Nephron progenitor cell (in vitro differentiated cells): Measurements from ENCODE around the gene NDUFV1.
A peak's percentile ranks its signal among the peaks of the same experiment; 100 is the strongest.

Experiments used
- DNase-seq: peaks from one replicate; pipeline ENCODE4 v3.0.0; 2021
- H3K27ac Mint-ChIP-seq: 2 replicates; pipeline ENCODE4 v1.8.0; 2021; ENCODE audit warnings: mild to moderate bottlenecking, moderate library complexity, mixed read lengths
- H3K27me3 Mint-ChIP-seq: 2 replicates; pipeline ENCODE4 v1.8.0; 2021; ENCODE audit warnings: mild to moderate bottlenecking, low read depth, mixed read lengths; ENCODE audit not compliant: poor library complexity
- H3K36me3 Mint-ChIP-seq: 2 replicates; pipeline ENCODE4 v1.8.0; 2021; ENCODE audit warnings: low read depth, mixed read lengths
- H3K4me1 Mint-ChIP-seq: 2 replicates; pipeline ENCODE4 v1.8.0; 2021; ENCODE audit warnings: mixed read lengths
- H3K4me3 Mint-ChIP-seq: 2 replicates; pipeline ENCODE4 v1.8.0; 2021; ENCODE audit warnings: mild to moderate bottlenecking, moderate library complexity, mixed read lengths
- H3K9me3 Mint-ChIP-seq: 2 replicates; pipeline ENCODE4 v1.8.0; 2021; ENCODE audit warnings: mild to moderate bottlenecking, moderate library complexity, mixed read lengths
- TF ChIP-seq, protein P1 (sequence below): fragments of 200-600 bp; sonication (generic); IDR thresholded peaks from 2 replicates; pipeline ENCODE4 v1.5.0; 2021; ENCODE audit warnings: antibody characterized with exemption

NDUFV1 gene

DNA sequence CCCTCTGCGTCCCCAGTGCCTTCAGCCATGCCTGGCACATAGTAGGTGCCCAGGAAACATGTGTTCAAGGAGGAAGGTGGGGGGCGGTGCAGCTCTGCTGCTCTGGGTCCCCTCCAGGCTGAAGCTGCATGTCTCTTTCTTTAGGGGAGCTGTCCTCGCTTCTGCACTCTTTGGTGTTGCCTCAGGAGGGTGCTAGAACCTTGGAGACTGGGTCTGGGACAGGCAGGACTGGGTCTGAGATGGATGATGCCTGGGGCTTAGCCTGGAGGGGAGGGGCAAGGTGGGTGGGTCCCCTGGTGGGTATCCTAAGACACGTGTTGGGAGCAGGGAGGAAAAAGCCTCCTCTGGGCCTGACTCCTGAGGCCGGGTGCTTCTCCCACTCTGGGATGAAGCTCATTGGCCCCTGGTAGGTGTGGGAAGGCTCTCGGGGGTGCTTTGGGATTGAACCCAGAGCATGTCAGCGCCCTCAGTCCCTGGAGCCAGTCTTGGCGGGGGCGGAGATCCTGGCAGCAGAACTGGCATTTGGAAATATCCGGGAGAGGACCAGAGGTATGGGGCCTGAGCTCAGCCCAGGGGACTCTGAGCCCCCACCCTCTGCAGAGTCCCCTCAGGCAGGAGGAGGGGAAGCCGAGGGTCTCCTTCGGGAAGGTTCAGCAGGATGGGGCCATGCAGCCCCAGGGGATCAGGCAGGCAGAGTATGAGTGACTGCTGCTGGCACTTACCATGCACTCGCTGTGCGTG, 29.8 kb upstream of the NDUFV1 start:
- Mint-ChIP-seq H3K27me3 (peaks cover 77% of the 10 kb centered on the region), H3K4me3 (no peak overlapping the region), H3K27ac (no peak overlapping the region), H3K9me3 (peaks cover 4% of the 10 kb centered on the region), H3K36me3 (no peaks in the 10 kb centered on the region), H3K4me1 (peaks cover 21% of the 10 kb centered on the region)
- no peak for DNase-seq
- TF ChIP-seq, protein P1, sequence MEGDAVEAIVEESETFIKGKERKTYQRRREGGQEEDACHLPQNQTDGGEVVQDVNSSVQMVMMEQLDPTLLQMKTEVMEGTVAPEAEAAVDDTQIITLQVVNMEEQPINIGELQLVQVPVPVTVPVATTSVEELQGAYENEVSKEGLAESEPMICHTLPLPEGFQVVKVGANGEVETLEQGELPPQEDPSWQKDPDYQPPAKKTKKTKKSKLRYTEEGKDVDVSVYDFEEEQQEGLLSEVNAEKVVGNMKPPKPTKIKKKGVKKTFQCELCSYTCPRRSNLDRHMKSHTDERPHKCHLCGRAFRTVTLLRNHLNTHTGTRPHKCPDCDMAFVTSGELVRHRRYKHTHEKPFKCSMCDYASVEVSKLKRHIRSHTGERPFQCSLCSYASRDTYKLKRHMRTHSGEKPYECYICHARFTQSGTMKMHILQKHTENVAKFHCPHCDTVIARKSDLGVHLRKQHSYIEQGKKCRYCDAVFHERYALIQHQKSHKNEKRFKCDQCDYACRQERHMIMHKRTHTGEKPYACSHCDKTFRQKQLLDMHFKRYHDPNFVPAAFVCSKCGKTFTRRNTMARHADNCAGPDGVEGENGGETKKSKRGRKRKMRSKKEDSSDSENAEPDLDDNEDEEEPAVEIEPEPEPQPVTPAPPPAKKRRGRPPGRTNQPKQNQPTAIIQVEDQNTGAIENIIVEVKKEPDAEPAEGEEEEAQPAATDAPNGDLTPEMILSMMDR, result no peak

DNA sequence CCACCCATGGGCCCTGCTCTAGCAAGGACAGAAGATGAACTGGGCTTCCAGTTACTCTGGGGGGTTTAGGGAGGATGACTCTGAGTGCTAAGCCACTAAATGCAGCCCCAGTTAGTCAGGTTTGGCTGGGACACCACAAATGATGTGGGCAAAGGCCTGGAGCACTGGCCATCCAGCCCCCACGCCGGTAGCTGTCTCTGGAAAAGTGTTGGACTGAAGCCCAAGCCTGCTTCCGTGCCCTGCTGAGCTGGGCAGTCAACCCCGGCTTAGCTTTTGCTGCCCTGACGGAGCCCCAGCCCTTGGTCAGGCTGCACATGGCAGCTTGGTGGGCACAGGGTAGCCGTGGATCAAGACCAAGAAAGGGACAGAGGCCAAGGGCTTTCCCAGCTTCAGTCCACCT, 28.8 kb upstream of the NDUFV1 start:
- Mint-ChIP-seq H3K9me3 (no peaks in the 10 kb centered on the region), H3K4me3 (no peak overlapping the region), H3K27me3 (peaks cover 83% of the 10 kb centered on the region), H3K36me3 (no peaks in the 10 kb centered on the region), H3K27ac (no peak overlapping the region), H3K4me1 (peaks cover 29% of the 10 kb centered on the region)
- no peak for DNase-seq
- TF ChIP-seq, protein P1, result no peak

DNA sequence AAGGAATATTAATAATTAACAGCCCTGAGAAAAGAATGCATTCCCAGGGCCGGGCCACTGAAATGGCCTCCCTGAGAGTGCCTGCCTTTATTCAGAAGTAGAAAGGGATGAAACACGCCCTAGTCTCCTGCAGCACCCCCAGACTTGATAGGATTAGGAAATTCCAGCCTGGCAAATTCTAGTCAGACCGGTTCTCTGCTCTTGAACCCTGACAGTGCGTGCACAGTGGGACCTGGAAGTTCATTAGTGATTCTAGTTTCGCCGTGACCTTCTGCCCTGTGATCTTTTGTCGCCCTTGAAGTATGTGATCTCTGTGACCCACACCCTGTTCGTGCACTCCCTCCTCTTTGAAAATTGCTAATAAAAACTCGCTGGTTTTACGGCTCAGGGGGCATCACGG, 25.3 kb upstream of the NDUFV1 start:
- DNase-seq, result no peak
- Mint-ChIP-seq H3K27me3 (peaks cover 66% of the 10 kb centered on the region), H3K4me3 (peak overlapping the region; percentile 56), H3K4me1 (peaks cover 54% of the 10 kb centered on the region), H3K9me3 (peaks cover 3% of the 10 kb centered on the region), H3K27ac (peak overlapping the region; percentile 58), H3K36me3 (peaks cover 18% of the 10 kb centered on the region)
- TF ChIP-seq, protein P1, result no peak

DNA sequence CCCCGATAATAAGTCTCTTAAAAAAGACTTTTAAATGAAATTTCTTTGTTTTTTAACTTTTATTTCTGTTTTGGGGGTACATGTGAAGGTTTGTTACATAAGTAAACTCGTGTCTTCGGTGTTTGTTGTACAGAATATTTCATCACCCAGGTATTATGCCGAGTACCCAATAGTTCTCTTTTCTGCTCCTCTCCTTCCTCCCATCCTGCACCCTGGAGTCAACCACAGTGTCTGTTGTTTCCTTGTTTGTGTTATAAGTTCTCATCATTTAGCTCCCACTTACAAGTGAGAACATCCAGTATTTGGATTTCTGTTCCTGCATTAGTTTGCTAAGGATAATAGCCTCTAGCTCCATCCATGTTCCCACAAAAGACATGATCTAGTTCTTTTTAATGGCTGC, 24.7 kb upstream of the NDUFV1 start:
- Mint-ChIP-seq H3K36me3 (peaks cover 23% of the 10 kb centered on the region), H3K27ac (no peak overlapping the region), H3K27me3 (peaks cover 65% of the 10 kb centered on the region), H3K4me1 (peaks cover 56% of the 10 kb centered on the region), H3K4me3 (peak overlapping the region; percentile 96), H3K9me3 (peaks cover 3% of the 10 kb centered on the region)
- DNase-seq, result no peak
- TF ChIP-seq, protein P1, result no peak

DNA sequence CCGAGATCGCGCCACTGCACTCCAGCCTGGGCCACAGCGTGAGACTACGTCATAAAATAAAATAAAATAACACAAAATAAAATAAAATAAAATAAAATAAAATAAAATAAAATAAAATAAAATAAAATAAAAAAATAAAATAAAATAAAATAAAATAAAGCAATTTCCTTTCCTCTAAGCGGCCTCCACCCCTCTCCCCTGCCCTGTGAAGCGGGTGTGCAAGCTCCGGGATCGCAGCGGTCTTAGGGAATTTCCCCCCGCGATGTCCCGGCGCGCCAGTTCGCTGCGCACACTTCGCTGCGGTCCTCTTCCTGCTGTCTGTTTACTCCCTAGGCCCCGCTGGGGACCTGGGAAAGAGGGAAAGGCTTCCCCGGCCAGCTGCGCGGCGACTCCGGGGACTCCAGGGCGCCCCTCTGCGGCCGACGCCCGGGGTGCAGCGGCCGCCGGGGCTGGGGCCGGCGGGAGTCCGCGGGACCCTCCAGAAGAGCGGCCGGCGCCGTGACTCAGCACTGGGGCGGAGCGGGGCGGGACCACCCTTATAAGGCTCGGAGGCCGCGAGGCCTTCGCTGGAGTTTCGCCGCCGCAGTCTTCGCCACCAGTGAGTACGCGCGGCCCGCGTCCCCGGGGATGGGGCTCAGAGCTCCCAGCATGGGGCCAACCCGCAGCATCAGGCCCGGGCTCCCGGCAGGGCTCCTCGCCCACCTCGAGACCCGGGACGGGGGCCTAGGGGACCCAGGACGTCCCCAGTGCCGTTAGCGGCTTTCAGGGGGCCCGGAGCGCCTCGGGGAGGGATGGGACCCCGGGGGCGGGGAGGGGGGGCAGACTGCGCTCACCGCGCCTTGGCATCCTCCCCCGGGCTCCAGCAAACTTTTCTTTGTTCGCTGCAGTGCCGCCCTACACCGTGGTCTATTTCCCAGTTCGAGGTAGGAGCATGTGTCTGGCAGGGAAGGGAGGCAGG, 23.2 kb upstream of the NDUFV1 start, which contains the start of gene GSTP1:
TSS of gene GSTP1 (plus strand) at position 566 of the 958 bp plus-strand sequence. CDS start at position 598, 32 bp downstream.
- H3K4me3 Mint-ChIP-seq, result peak within 1 kb of the TSS; percentile 96
- peaks cover 3% of the 10 kb centered on the region for H3K9me3 Mint-ChIP-seq
- TF ChIP-seq, protein P1, result peak; percentile 73
- peaks cover 38% of the 10 kb centered on the region for H3K36me3 Mint-ChIP-seq
- peak within 1 kb of the TSS; percentile 97 for H3K27ac Mint-ChIP-seq
- DNase-seq, result peak; percentile 93
- peaks cover 56% of the 10 kb centered on the region for H3K4me1 Mint-ChIP-seq
- H3K27me3 Mint-ChIP-seq, result peaks cover 53% of the 10 kb centered on the region
